OCI-LY1 (cell line): Measurements from ENCODE around the gene TUBA3E.
"Not testable (repeated sequence)": the region's sequence is repeated elsewhere in the genome, so short reads cannot be mapped to it uniquely, and the experiment has no call there.

Experiments used
- H2AFZ ChIP-seq: fragments of 200-600 bp; sonication (generic), shearing (Covaris generic); 2 replicates; pipeline ENCODE4 v1.6.0; 2014; ENCODE audit warnings: antibody characterized with exemption, mild to moderate bottlenecking, low read length
- H3F3A ChIP-seq: fragments of 200-600 bp; sonication (generic), shearing (Covaris generic); 2 replicates; pipeline ENCODE4 v1.6.0; 2014; ENCODE audit warnings: mild to moderate bottlenecking, antibody characterized with exemption, low read length, moderate library complexity; ENCODE audit not compliant: insufficient read depth
- H3K27ac ChIP-seq: fragments of 200-600 bp; sonication (generic); 2 replicates; pipeline ENCODE4 v1.5.1; 2014; ENCODE audit warnings: low read length, mixed run types, mild to moderate bottlenecking, low read depth; ENCODE audit not compliant: poor library complexity, severe bottlenecking
- H3K27me3 ChIP-seq: fragments of 200-600 bp; sonication (generic); 2 replicates; pipeline ENCODE4 v1.6.0; 2014; ENCODE audit warnings: antibody characterized with exemption, mild to moderate bottlenecking, low read length, moderate library complexity; ENCODE audit not compliant: insufficient read depth
- H3K36me3 ChIP-seq: fragments of 200-600 bp; sonication (generic); 2 replicates; pipeline ENCODE4 v1.6.1; 2014; ENCODE audit warnings: mild to moderate bottlenecking, antibody characterized with exemption, low read length, moderate library complexity, mixed read lengths; ENCODE audit not compliant: insufficient read depth
- H3K4me1 ChIP-seq: fragments of 200-600 bp; sonication (generic); 2 replicates; pipeline ENCODE4 v1.5.1; 2014; ENCODE audit warnings: mild to moderate bottlenecking, low read length, moderate library complexity; ENCODE audit not compliant: insufficient read depth, severe bottlenecking
- H3K4me2 ChIP-seq: fragments of 200-600 bp; sonication (generic), shearing (Covaris generic); 2 replicates; pipeline ENCODE4 v1.6.1; 2014; ENCODE audit warnings: low read length
- H3K4me3 ChIP-seq: fragments of 200-600 bp; sonication (generic); 2 replicates; pipeline ENCODE4 v1.5.1; 2014; ENCODE audit warnings: low read length, low read depth, mild to moderate bottlenecking, mixed read lengths; ENCODE audit not compliant: poor library complexity, severe bottlenecking
- H3K79me2 ChIP-seq: fragments of 200-600 bp; shearing (Covaris generic); 2 replicates; pipeline ENCODE4 v1.6.1; 2016; ENCODE audit warnings: mixed run types, low read length, mixed read lengths; ENCODE audit not compliant: insufficient read depth
- H3K9ac ChIP-seq: fragments of 200-600 bp; sonication (generic), shearing (Covaris generic); 2 replicates; pipeline ENCODE4 v1.6.1; 2014; ENCODE audit warnings: mild to moderate bottlenecking, low read length, mixed read lengths
- H3K9me2 ChIP-seq: fragments of 200-600 bp; sonication (generic), shearing (Covaris generic); 2 replicates; pipeline ENCODE4 v1.6.1; 2014; ENCODE audit warnings: low read depth, mild to moderate bottlenecking, low read length, mixed read lengths
- H3K9me3 ChIP-seq: fragments of 200-600 bp; shearing (Covaris generic); 2 replicates; pipeline ENCODE4 v1.6.1; 2014; ENCODE audit warnings: low read length, mixed read lengths
- H4K20me1 ChIP-seq: fragments of 200-600 bp; sonication (generic), shearing (Covaris generic); 2 replicates; pipeline ENCODE4 v1.6.0; 2016; ENCODE audit warnings: mild to moderate bottlenecking, low read length; ENCODE audit not compliant: insufficient read depth
- CTCF ChIP-seq: fragments of 200-600 bp; sonication (generic), shearing (Covaris generic); IDR thresholded peaks from 2 replicates; pipeline ENCODE4 v1.5.1; 2017; ENCODE audit warnings: mild to moderate bottlenecking, antibody characterized with exemption, low read length, moderate library complexity, mixed read lengths
- EZH2 ChIP-seq: fragments of 200-600 bp; sonication (generic), shearing (Covaris generic); IDR thresholded peaks from 2 replicates; pipeline ENCODE4 v1.8.0; 2017; ENCODE audit warnings: borderline replicate concordance, mixed run types, mild to moderate bottlenecking, antibody characterized with exemption, low read length, moderate library complexity, mixed read lengths

The TUBA3E gene

GRCh38 chr2:130231656-130232055, 33.4 kb upstream of the TUBA3E start:
- Histone ChIP-seq H3K4me1 (no peaks in the 10 kb centered on the region), H3K27ac (no peak overlapping the region), H3K9me3 (no peaks in the 10 kb centered on the region), H3K9ac (no peak overlapping the region), H3K36me3 (no peaks in the 10 kb centered on the region), H4K20me1 (no peaks in the 10 kb centered on the region), H3F3A (no peaks in the 10 kb centered on the region), H3K4me3 (no peak overlapping the region), H3K79me2 (no peaks in the 10 kb centered on the region), H3K9me2 (no peaks in the 10 kb centered on the region), H3K4me2 (no peak overlapping the region), H2AFZ (no peak overlapping the region), H3K27me3 (no peaks in the 10 kb centered on the region)
- no peak for TF ChIP-seq EZH2
- TF ChIP-seq CTCF = no peak

- H3K79me2 ChIP-seq, H3K9me2 ChIP-seq, H3K4me1 ChIP-seq, H3K4me2 ChIP-seq, H3K9me3 ChIP-seq, H3F3A ChIP-seq, H3K4me3 ChIP-seq, H2AFZ ChIP-seq, H3K36me3 ChIP-seq, H3K27me3 ChIP-seq, H3K27ac ChIP-seq, H3K9ac ChIP-seq, H4K20me1 ChIP-seq: not testable (repeated sequence)
Measured at GRCh38 chr2:130230907-130231306, 32.7 kb upstream of the TUBA3E start.

GRCh38 chr2:130230376-130230775, 32.1 kb upstream of the TUBA3E start:
- not testable (repeated sequence) for H2AFZ ChIP-seq, H3K27ac ChIP-seq, H3K36me3 ChIP-seq, H3K9ac ChIP-seq, H3K27me3 ChIP-seq, H3K4me2 ChIP-seq, H3K4me3 ChIP-seq, H3K9me2 ChIP-seq, H3F3A ChIP-seq, H4K20me1 ChIP-seq, H3K79me2 ChIP-seq, H3K4me1 ChIP-seq, H3K9me3 ChIP-seq

GRCh38 chr2:130229161-130229510, 30.9 kb upstream of the TUBA3E start:
- H3K4me1 ChIP-seq, H3K4me3 ChIP-seq, H3F3A ChIP-seq, H3K9me2 ChIP-seq, H2AFZ ChIP-seq, H3K9ac ChIP-seq, H3K79me2 ChIP-seq, H3K9me3 ChIP-seq, H3K27ac ChIP-seq, H3K36me3 ChIP-seq, H3K4me2 ChIP-seq, H3K27me3 ChIP-seq, H4K20me1 ChIP-seq: not testable (repeated sequence)

GRCh38 chr2:130228467-130229160, 30.4 kb upstream of the TUBA3E start:
- H3K9me3 ChIP-seq, H3K4me1 ChIP-seq, H3F3A ChIP-seq, H3K4me3 ChIP-seq, H3K9ac ChIP-seq, H3K27ac ChIP-seq, H3K36me3 ChIP-seq, H3K9me2 ChIP-seq, H3K79me2 ChIP-seq, H3K27me3 ChIP-seq, H3K4me2 ChIP-seq, H4K20me1 ChIP-seq, H2AFZ ChIP-seq: not testable (repeated sequence)

- H3K9ac ChIP-seq, H3K9me2 ChIP-seq, H2AFZ ChIP-seq, H3K79me2 ChIP-seq, H3F3A ChIP-seq, H3K4me3 ChIP-seq, H4K20me1 ChIP-seq, H3K36me3 ChIP-seq, H3K27ac ChIP-seq, H3K9me3 ChIP-seq, H3K27me3 ChIP-seq, H3K4me2 ChIP-seq, H3K4me1 ChIP-seq: not testable (repeated sequence)
Measured at GRCh38 chr2:130228005-130228404, 29.8 kb upstream of the TUBA3E start.

GRCh38 chr2:130222523-130222922, 24.3 kb upstream of the TUBA3E start:
- not testable (repeated sequence) for H3K4me1 ChIP-seq, H3K27me3 ChIP-seq

More at GRCh38 chr2:130222523-130222922, 24.3 kb upstream of the TUBA3E start:
- H3K9ac ChIP-seq, H3K79me2 ChIP-seq, H4K20me1 ChIP-seq, H3K9me2 ChIP-seq, H3K36me3 ChIP-seq, H3K9me3 ChIP-seq, H2AFZ ChIP-seq, H3K4me3 ChIP-seq, H3K4me2 ChIP-seq, H3F3A ChIP-seq, H3K27ac ChIP-seq: not testable (repeated sequence)
